ENCODE results near the gene PSG4.
"Not testable (repeated sequence)": the region's sequence is repeated elsewhere in the genome, so short reads cannot be mapped to it uniquely, and the experiment has no call there.

- TF ChIP-seq EP300 (IDR thresholded peaks at IDR 0.05) = not testable (repeated sequence)
- TF ChIP-seq CTCF (IDR thresholded peaks at IDR 0.05) = peak in 1 of 3 experiments; percentile 15
Observed at GRCh38 chr19:43179569-43180147, 25.8 kb downstream of the PSG4 start.

Data from esophagus muscularis mucosa (tissue), 3 donors.